H9 (cell line): ENCODE measurements around the gene ELANE. TPM values are rescaled to one million over a fixed set of nuclear protein-coding genes. Genes with fewer than 3 reads are reported as not detected.

Experiments used
- DNase-seq: peaks from one replicate; pipeline ENCODE4 v3.0.0-alpha.2; 2017
- H2AFZ ChIP-seq: one replicate; pipeline ENCODE4 v1.6.1; 2013; ENCODE audit warnings: mild to moderate bottlenecking, low read length, control low read depth, moderate library complexity
- H2AK5ac ChIP-seq: 2 replicates; pipeline ENCODE4 v1.6.1; 2013; ENCODE audit warnings: low read length, control low read depth, mixed read lengths; ENCODE audit not compliant: insufficient read length
- H2BK120ac ChIP-seq: one replicate; pipeline ENCODE4 v1.6.1; 2013; ENCODE audit warnings: low read depth, mild to moderate bottlenecking, low read length, control low read depth, inconsistent platforms; ENCODE audit not compliant: poor library complexity, severe bottlenecking
- H2BK12ac ChIP-seq: 2 replicates; pipeline ENCODE4 v1.6.1; 2013; ENCODE audit warnings: low read length, control low read depth, mixed read lengths, low read depth; ENCODE audit not compliant: insufficient read length
- H2BK15ac ChIP-seq: 2 replicates; pipeline ENCODE4 v1.6.1; 2013; ENCODE audit warnings: low read depth, low read length, control low read depth
- H2BK20ac ChIP-seq: one replicate; pipeline ENCODE4 v1.6.1; 2013; ENCODE audit warnings: low read depth, mild to moderate bottlenecking, low read length, control low read depth, inconsistent platforms; ENCODE audit not compliant: poor library complexity, severe bottlenecking
- H2BK5ac ChIP-seq: 2 replicates; pipeline ENCODE4 v1.6.1; 2013; ENCODE audit warnings: low read length, control low read depth, mixed read lengths; ENCODE audit not compliant: insufficient read length
- H3K14ac ChIP-seq: 2 replicates; pipeline ENCODE4 v1.6.1; 2013; ENCODE audit warnings: low read length, control low read depth; ENCODE audit not compliant: insufficient read depth
- H3K18ac ChIP-seq: 2 replicates; pipeline ENCODE4 v1.6.1; 2013; ENCODE audit warnings: low read depth, mild to moderate bottlenecking, mixed read lengths, low read length, control low read depth; ENCODE audit not compliant: insufficient read length
- H3K23ac ChIP-seq: 2 replicates; pipeline ENCODE4 v1.6.1; 2013; ENCODE audit warnings: low read length, control low read depth, mixed read lengths, low read depth; ENCODE audit not compliant: insufficient read length
- H3K23me2 ChIP-seq: 2 replicates; pipeline ENCODE4 v1.6.1; 2013; ENCODE audit warnings: low read depth, mild to moderate bottlenecking, mixed read lengths, low read length, control low read depth; ENCODE audit not compliant: insufficient read length, poor library complexity, severe bottlenecking
- H3K27ac ChIP-seq: 2 replicates; pipeline ENCODE4 v1.5.1; 2013; ENCODE audit warnings: low read length, control low read depth, mixed read lengths, low read depth; ENCODE audit not compliant: insufficient read length
- H3K27me3 ChIP-seq: 2 replicates; pipeline ENCODE4 v1.6.1; 2013; ENCODE audit warnings: low read length, control low read depth, inconsistent platforms; ENCODE audit not compliant: insufficient read depth
- H3K4ac ChIP-seq: 2 replicates; pipeline ENCODE4 v1.6.1; 2013; ENCODE audit warnings: low read depth, mild to moderate bottlenecking, control low read depth, inconsistent platforms, low read length, moderate library complexity
- H3K4me1 ChIP-seq: 2 replicates; pipeline ENCODE4 v1.6.1; 2013; ENCODE audit warnings: low read length, control low read depth, inconsistent platforms; ENCODE audit not compliant: insufficient read depth
- H3K4me2 ChIP-seq: 2 replicates; pipeline ENCODE4 v1.6.1; 2013; ENCODE audit warnings: low read length, control low read depth, mixed read lengths; ENCODE audit not compliant: insufficient read length, insufficient read depth
- H3K56ac ChIP-seq: 2 replicates; pipeline ENCODE4 v1.6.1; 2013; ENCODE audit warnings: low read depth, mild to moderate bottlenecking, mixed read lengths, low read length, control low read depth; ENCODE audit not compliant: insufficient read length
- H3K79me1 ChIP-seq: 2 replicates; pipeline ENCODE4 v1.6.1; 2013; ENCODE audit warnings: low read depth, mild to moderate bottlenecking, moderate library complexity, low read length, control low read depth, inconsistent platforms; ENCODE audit not compliant: insufficient read depth, poor library complexity, severe bottlenecking
- H3K79me2 ChIP-seq: 2 replicates; pipeline ENCODE4 v1.6.1; 2013; ENCODE audit warnings: low read length, control low read depth, inconsistent platforms; ENCODE audit not compliant: insufficient read depth
- H3K9ac ChIP-seq: 2 replicates; pipeline ENCODE4 v1.6.1; 2013; ENCODE audit warnings: low read length, control low read depth, mixed read lengths; ENCODE audit not compliant: insufficient read length; ENCODE audit errors: extremely low read depth
- H3K9me3 ChIP-seq: one replicate; pipeline ENCODE4 v1.6.1; 2013; ENCODE audit warnings: low read depth, low read length, inconsistent platforms; ENCODE audit not compliant: control insufficient read depth
- H3T11ph ChIP-seq: one replicate; pipeline ENCODE4 v1.6.1; 2013; ENCODE audit warnings: mild to moderate bottlenecking, low read length, control low read depth, inconsistent platforms
- H4K20me1 ChIP-seq: one replicate; pipeline ENCODE4 v1.6.1; 2013; ENCODE audit not compliant: control insufficient read depth, insufficient read length, insufficient read depth
- H4K5ac ChIP-seq: 2 replicates; pipeline ENCODE4 v1.6.1; 2013; ENCODE audit warnings: low read depth, mild to moderate bottlenecking, mixed read lengths, low read length, control low read depth; ENCODE audit not compliant: insufficient read length
- H4K8ac ChIP-seq: replicated peaks from 2 replicates; pipeline ENCODE4 v1.6.1; 2013; ENCODE audit warnings: low read length, control low read depth, mixed read lengths, low read depth; ENCODE audit not compliant: insufficient read length
- H4K91ac ChIP-seq: 2 replicates; pipeline ENCODE4 v1.6.1; 2013; ENCODE audit warnings: low read depth, mild to moderate bottlenecking, moderate library complexity, mixed read lengths, low read length, control low read depth; ENCODE audit not compliant: insufficient read length
- H3K27ac Mint-ChIP-seq, 3 experiments: 2 replicates in 2 of 3; 3 replicates in 1 of 3; pipeline ENCODE4 v1.8.0; 2020 to 2021; ENCODE audit warnings: mixed read lengths in 3 of 3, mild to moderate bottlenecking in 1 of 3, moderate library complexity in 1 of 3
- H3K27me3 Mint-ChIP-seq: 2 replicates; pipeline ENCODE4 v1.8.0; 2021; ENCODE audit warnings: low read depth, mild to moderate bottlenecking, moderate library complexity, mixed read lengths
- H3K36me3 Mint-ChIP-seq, 3 experiments: 2 replicates in 2 of 3; 3 replicates in 1 of 3; pipeline ENCODE4 v1.8.0; 2020 to 2021; ENCODE audit warnings: low read depth in 3 of 3, mixed read lengths in 3 of 3; ENCODE audit not compliant: insufficient read depth in 1 of 3
- H3K4me1 Mint-ChIP-seq, 2 experiments: 2 replicates each; pipeline ENCODE4 v1.8.0; 2020; ENCODE audit warnings: mixed read lengths in 2 of 2
- H3K4me3 Mint-ChIP-seq, 2 experiments: 2 replicates in 1 of 2; 3 replicates in 1 of 2; pipeline ENCODE4 v1.8.0; 2020 to 2021; ENCODE audit warnings: mild to moderate bottlenecking in 2 of 2, mixed read lengths in 2 of 2, moderate library complexity in 1 of 2
- H3K9me3 Mint-ChIP-seq, 2 experiments: 2 replicates in 1 of 2; 3 replicates in 1 of 2; pipeline ENCODE4 v1.8.0; 2020; ENCODE audit warnings: mild to moderate bottlenecking in 2 of 2, mixed read lengths in 2 of 2, moderate library complexity in 1 of 2
- WGBS: extraction: QIAGEN DNeasy Blood & Tissue Kit; methylation state at CpG from one replicate; pipeline ENCODE4 v1.1.7; 2013; ENCODE audit warnings: missing lambda C conversion rate, low lambda C conversion rate, mixed read lengths; ENCODE audit not compliant: insufficient read length; ENCODE audit errors: extremely low coverage; 5-methylcytosine and 5-hydroxymethylcytosine counted together
- long read RNA-seq: library from polyadenylated mRNA; unstranded; transcript quantifications from one replicate; pipeline ENCODE4 v2.0.0, GENCODE V29; 2020
- total RNA-seq: library from RNA; stranded (reverse); gene quantifications from 2 replicates; pipeline ENCODE4 v1.2.1, GENCODE V29; 2021
- TF ChIP-seq, protein P1 (sequence below): fragments of 200-600 bp; sonication (generic); conservative IDR thresholded peaks from 3 replicates; pipeline ENCODE4 v1.8.0; 2021; ENCODE audit warnings: antibody characterized with exemption, mild to moderate bottlenecking

The ELANE gene
- not detected in 2 replicates for total RNA-seq
- long read RNA-seq = 0 reads

- Histone ChIP-seq H3K4ac (no peak within 1 kb of the TSS), H3K79me2 (no peaks in the 10 kb centered on the region), H2BK5ac (no peak within 1 kb of the TSS), H3K56ac (no peak within 1 kb of the TSS), H2AK5ac (no peak within 1 kb of the TSS), H3K4me2 (no peak within 1 kb of the TSS), H3K9ac (no peak within 1 kb of the TSS), H3K27me3 (no peaks in the 10 kb centered on the region), H3K27ac (no peak within 1 kb of the TSS), H3K9me3 (no peaks in the 10 kb centered on the region), H2BK12ac (no peak within 1 kb of the TSS), H3K18ac (no peak within 1 kb of the TSS), H2BK15ac (no peak within 1 kb of the TSS; the same call in 1 of the 2 replicates), H2BK20ac (no peak within 1 kb of the TSS), H4K91ac (no peak within 1 kb of the TSS), H4K8ac (no peak within 1 kb of the TSS), H3T11ph (no peak within 1 kb of the TSS), H4K20me1 (no peaks in the 10 kb centered on the region), H3K4me1 (no peaks in the 10 kb centered on the region), H4K5ac (no peak within 1 kb of the TSS), H3K14ac (no peak within 1 kb of the TSS), H3K79me1 (no peaks in the 10 kb centered on the region), H2BK120ac (no peak within 1 kb of the TSS), H2AFZ (no peak within 1 kb of the TSS), H3K23me2 (no peaks in the 10 kb centered on the region), H3K23ac (no peak within 1 kb of the TSS)
- Mint-ChIP-seq H3K9me3 (no peaks in the 10 kb centered on the region; a peak in 1 of 5 replicates), H3K36me3 (no peaks in the 10 kb centered on the region), H3K27ac (no peak within 1 kb of the TSS), H3K27me3 (peaks cover 17% of the 10 kb centered on the region), H3K4me1 (peaks cover 0 to under 1% of the 10 kb centered on the region in 2 experiments; a peak in 1 of 4 replicates), H3K4me3 (no peak within 1 kb of the TSS)
- DNase-seq = no peak
- TF ChIP-seq, protein P1, sequence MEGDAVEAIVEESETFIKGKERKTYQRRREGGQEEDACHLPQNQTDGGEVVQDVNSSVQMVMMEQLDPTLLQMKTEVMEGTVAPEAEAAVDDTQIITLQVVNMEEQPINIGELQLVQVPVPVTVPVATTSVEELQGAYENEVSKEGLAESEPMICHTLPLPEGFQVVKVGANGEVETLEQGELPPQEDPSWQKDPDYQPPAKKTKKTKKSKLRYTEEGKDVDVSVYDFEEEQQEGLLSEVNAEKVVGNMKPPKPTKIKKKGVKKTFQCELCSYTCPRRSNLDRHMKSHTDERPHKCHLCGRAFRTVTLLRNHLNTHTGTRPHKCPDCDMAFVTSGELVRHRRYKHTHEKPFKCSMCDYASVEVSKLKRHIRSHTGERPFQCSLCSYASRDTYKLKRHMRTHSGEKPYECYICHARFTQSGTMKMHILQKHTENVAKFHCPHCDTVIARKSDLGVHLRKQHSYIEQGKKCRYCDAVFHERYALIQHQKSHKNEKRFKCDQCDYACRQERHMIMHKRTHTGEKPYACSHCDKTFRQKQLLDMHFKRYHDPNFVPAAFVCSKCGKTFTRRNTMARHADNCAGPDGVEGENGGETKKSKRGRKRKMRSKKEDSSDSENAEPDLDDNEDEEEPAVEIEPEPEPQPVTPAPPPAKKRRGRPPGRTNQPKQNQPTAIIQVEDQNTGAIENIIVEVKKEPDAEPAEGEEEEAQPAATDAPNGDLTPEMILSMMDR = no peak
- no CpG with 5 or more reads among the region's 55 CpGs for WGBS
These were observed at the start of gene ELANE for GRCh38 chr19:852136-853013. Gene ELANE, plus strand, starts transcription at chr19:852303. Its CDS starts 26 bp downstream, at chr19:852329.
